ENCODE results near the gene MTF2. TPM values are rescaled to one million over a fixed set of nuclear protein-coding genes. Genes with fewer than 3 reads are reported as not detected.
"Not testable (repeated sequence)": the region's sequence is repeated elsewhere in the genome, so short reads cannot be mapped to it uniquely, and the experiment has no call there.

MTF2 gene
- polyA plus RNA-seq, 1 donor from 2014 or later, result 60.7 TPM

DNA sequence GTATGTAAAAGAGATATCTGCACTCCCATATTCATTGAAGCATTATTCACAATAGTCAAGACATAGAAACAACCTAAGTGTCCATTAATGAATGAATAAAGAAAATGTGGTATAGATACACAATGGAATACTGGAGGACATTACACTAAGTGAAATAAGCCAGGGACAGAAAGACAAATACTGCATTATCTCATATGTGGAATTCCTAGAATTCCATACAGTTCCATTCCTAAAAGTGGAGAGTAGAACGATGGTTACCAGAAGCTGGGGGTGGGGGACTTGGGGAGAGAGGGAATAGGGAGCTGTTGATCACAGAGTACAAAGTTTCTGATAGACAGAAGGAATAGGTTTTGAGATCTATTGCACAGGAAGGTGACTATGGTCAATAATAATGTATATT, 93.7 kb downstream of the MTF2 start:
- Mint-ChIP-seq H3K4me3 (peak overlapping the region in 2 of 4 donors; percentile 78 to 84), H3K9me3 (peaks cover 0 to 4% (median under 1%) of the 10 kb centered on the region in 3 donors), H3K36me3 (peaks cover 20% of the 10 kb centered on the region), H3K4me1 (peaks cover 53 to 56% (median 55%) of the 10 kb centered on the region in 3 donors), H3K27ac (no peak overlapping the region), H3K27me3 (no peaks in the 10 kb centered on the region)

DNA sequence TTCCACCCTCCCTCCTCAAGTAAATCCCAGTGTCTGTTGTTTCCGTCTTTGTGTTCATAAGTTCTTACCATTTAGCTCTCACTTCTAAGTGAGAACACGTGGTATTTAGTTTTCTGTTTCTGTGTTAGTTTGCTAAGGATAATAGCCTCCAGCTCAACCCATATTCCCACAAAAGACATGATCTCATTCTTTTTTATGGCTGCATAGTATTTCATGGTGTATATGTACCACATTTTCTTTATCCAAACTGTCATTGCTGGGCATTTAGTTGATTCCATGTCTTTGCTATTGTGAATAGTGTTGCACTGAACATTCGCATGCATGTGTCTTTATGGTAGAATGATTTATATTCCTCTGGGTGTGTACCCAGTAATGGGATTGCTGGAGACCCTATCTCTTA, 95.6 kb downstream of the MTF2 start:
- H3K27me3 Mint-ChIP-seq, H3K27ac Mint-ChIP-seq, H3K36me3 Mint-ChIP-seq, H3K9me3 Mint-ChIP-seq: not testable (repeated sequence)
- Mint-ChIP-seq H3K4me3 (peak overlapping the region in 1 of 4 donors; percentile 34), H3K4me1 (peaks cover 51 to 54% (median 52%) of the 10 kb centered on the region in 3 donors)

GRCh38 chr1:93177991-93178390, 98.9 kb downstream of the MTF2 start:
- H3K4me1 Mint-ChIP-seq, result peaks cover 34 to 42% (median 42%) of the 10 kb centered on the region in 3 donors
- no peaks in the 10 kb centered on the region for H3K9me3 Mint-ChIP-seq
- H3K27ac Mint-ChIP-seq, result peak overlapping the region in 1 of 3 donors; percentile 56
- no peaks in the 10 kb centered on the region for H3K27me3 Mint-ChIP-seq
- peaks cover 5% of the 10 kb centered on the region for H3K36me3 Mint-ChIP-seq
- peak overlapping the region; percentile 81 to 99 (median 96) for H3K4me3 Mint-ChIP-seq

DNA sequence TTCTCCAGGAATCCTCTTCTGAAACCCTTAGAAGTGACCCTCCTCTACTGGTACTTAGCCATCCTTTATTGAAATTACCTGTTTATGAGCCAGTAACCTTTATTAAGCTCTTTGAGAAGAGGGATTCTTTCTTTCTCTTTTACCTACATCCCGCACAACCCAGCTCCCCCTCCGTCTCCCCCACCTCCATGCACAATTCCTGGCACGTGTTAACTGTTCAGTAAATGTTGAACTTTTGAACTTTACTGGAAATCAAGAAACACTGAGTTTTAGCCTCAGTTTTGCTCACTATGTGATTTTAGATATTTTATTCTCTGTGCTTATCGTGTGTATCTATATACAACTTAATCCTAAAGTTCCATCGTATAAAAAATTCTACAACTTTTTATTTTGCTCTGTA, 99.3 kb downstream of the MTF2 start:
- H3K27ac Mint-ChIP-seq, result peak overlapping the region; percentile 55 to 90 (median 56)
- peaks cover 5% of the 10 kb centered on the region for H3K36me3 Mint-ChIP-seq
- no peaks in the 10 kb centered on the region for H3K9me3 Mint-ChIP-seq
- no peaks in the 10 kb centered on the region for H3K27me3 Mint-ChIP-seq
- peaks cover 30 to 42% (median 39%) of the 10 kb centered on the region in 3 donors for H3K4me1 Mint-ChIP-seq
- H3K4me3 Mint-ChIP-seq, result peak overlapping the region; percentile 81 to 99 (median 96)

- H3K4me3 Mint-ChIP-seq, result peak within 1 kb of the TSS; percentile 81 to 99 (median 96)
- H3K9me3 Mint-ChIP-seq, result no peaks in the 10 kb centered on the region
- no peaks in the 10 kb centered on the region for H3K27me3 Mint-ChIP-seq
- peaks cover 3% of the 10 kb centered on the region for H3K36me3 Mint-ChIP-seq
- peak within 1 kb of the TSS; percentile 75 to 99 (median 90) for H3K27ac Mint-ChIP-seq
- H3K4me1 Mint-ChIP-seq, result peaks cover 28 to 41% (median 40%) of the 10 kb centered on the region in 3 donors
Observed at GRCh38 chr1:93179886-93180722, 101.0 kb downstream of the MTF2 start, which contains the start of gene TMED5. TMED5 (minus strand) TSS chr1:93180413; CDS start chr1:93180242, 171 bp downstream.

- Mint-ChIP-seq H3K27me3 (no peaks in the 10 kb centered on the region), H3K27ac (peak within 1 kb of the TSS; percentile 75 to 99 (median 90)), H3K4me3 (peak within 1 kb of the TSS; percentile 81 to 99 (median 96)), H3K9me3 (no peaks in the 10 kb centered on the region), H3K4me1 (peaks cover 32 to 44% (median 43%) of the 10 kb centered on the region in 3 donors), H3K36me3 (peaks cover 4% of the 10 kb centered on the region)
Observed at GRCh38 chr1:93180723-93181613, 101.9 kb downstream of the MTF2 start, which contains the start of gene CCDC18. CCDC18 (plus strand) TSS chr1:93180724; CDS start chr1:93183362, 2,638 bp downstream.

GRCh38 chr1:93186667-93187066, 107.6 kb downstream of the MTF2 start:
- Mint-ChIP-seq H3K27me3 (no peaks in the 10 kb centered on the region), H3K4me1 (peaks cover 36 to 49% (median 43%) of the 10 kb centered on the region in 3 donors), H3K36me3 (peaks cover 4% of the 10 kb centered on the region), H3K4me3 (peak overlapping the region in 1 of 4 donors; percentile 73), H3K27ac (no peak overlapping the region), H3K9me3 (no peaks in the 10 kb centered on the region)

Other genes with a start within 250 kb of the MTF2 start
- gene RPL5, start 247.2 kb upstream of the MTF2 start, polyA plus RNA-seq, result 2,794 TPM
- 29.2 TPM for gene DIPK1A, start 117.8 kb upstream of the MTF2 start, polyA plus RNA-seq
- gene TMED5, start 101.1 kb downstream of the MTF2 start, polyA plus RNA-seq, result 31.9 TPM
- 15.2 TPM for gene CCDC18, start 101.4 kb downstream of the MTF2 start, polyA plus RNA-seq

Data from IgD-negative memory B cell (primary cell).